Activated CD8-positive, alpha-beta T cell treated with anti-CD3 and anti-CD28 coated beads for 36 hours (primary cell): ENCODE measurements around the gene PUS3. TPM values are rescaled to one million over a fixed set of nuclear protein-coding genes. Genes with fewer than 3 reads are reported as not detected.
"Not testable (repeated sequence)": the region's sequence is repeated elsewhere in the genome, so short reads cannot be mapped to it uniquely, and the experiment has no call there.

ENCODE experiments used
- ATAC-seq: fragments of 200-7000 bp; cut with Tn5 transposase; one replicate; pipeline ENCODE4 v1.10.0; 2021; ENCODE audit warnings: mild to moderate bottlenecking, moderate library complexity
- CTCF ChIA-PET: fragments of 350-600 bp; sonication (Branson Sonifier 250); formaldehyde crosslinking; loops from one replicate; lab custom pipeline; 2021; ENCODE audit warnings: antibody characterized with exemption; lab: Charles Lee
- POLR2A ChIA-PET: fragments of 350-600 bp; sonication (Branson Sonifier 250); formaldehyde crosslinking; loops from one replicate; lab custom pipeline; 2021; ENCODE audit warnings: antibody characterized with exemption; lab: Charles Lee
- DNase-seq: peaks from one replicate; pipeline ENCODE4 v3.0.0-alpha.2; 2020
- H3K27ac Mint-ChIP-seq: one replicate; pipeline ENCODE4 v1.8.0; 2021; ENCODE audit warnings: mild to moderate bottlenecking, mixed read lengths
- H3K27me3 Mint-ChIP-seq: one replicate; pipeline ENCODE4 v1.8.0; 2021; ENCODE audit warnings: mixed read lengths
- H3K36me3 Mint-ChIP-seq: one replicate; pipeline ENCODE4 v1.8.0; 2021; ENCODE audit warnings: low read depth, mixed read lengths
- H3K4me1 Mint-ChIP-seq: one replicate; pipeline ENCODE4 v1.8.0; 2021; ENCODE audit warnings: low read depth, mixed read lengths
- H3K4me3 Mint-ChIP-seq: one replicate; pipeline ENCODE4 v1.8.0; 2021; ENCODE audit warnings: mild to moderate bottlenecking, moderate library complexity, mixed read lengths
- H3K9me3 Mint-ChIP-seq: one replicate; pipeline ENCODE4 v1.8.0; 2021; ENCODE audit warnings: mixed read lengths
- intact Hi-C: fragments of 100-400 bp; cut with micrococcal nuclease; formaldehyde crosslinking; loops from one replicate; pipeline ENCODE4 v1.10.0; 2022
- total RNA-seq, 2 experiments: library from RNA; stranded (reverse); gene quantifications; one replicate each; pipeline ENCODE4 v1.2.3, GENCODE V29; 2021
- TF ChIP-seq, protein P1 (sequence below): fragments of 200-600 bp; IDR thresholded peaks from one replicate; pipeline ENCODE4 v1.8.0; 2022; ENCODE audit warnings: antibody characterized with exemption, mild to moderate bottlenecking

The PUS3 gene
- total RNA-seq, 2 experiments from 2014 or later, result 15.4 to 15.5 TPM

DNA sequence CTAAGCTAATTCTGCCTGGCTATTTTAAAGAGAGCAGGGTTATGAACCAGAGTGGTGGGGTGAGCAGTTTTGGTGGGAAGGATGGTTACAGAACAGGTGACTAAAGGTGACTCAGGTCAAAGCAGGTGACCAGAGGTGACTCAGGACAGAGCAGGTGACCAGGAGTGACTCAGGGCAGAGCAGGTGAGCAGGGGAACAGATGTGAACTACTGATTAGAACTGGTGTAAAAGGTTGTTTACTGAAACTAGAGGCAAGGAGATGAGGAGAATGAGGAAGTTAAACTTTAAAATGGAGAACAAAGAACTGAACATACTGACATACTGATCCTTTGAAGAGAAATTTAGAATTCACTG lies 30.9 kb downstream of the PUS3 start:
- TF ChIP-seq, protein P1, sequence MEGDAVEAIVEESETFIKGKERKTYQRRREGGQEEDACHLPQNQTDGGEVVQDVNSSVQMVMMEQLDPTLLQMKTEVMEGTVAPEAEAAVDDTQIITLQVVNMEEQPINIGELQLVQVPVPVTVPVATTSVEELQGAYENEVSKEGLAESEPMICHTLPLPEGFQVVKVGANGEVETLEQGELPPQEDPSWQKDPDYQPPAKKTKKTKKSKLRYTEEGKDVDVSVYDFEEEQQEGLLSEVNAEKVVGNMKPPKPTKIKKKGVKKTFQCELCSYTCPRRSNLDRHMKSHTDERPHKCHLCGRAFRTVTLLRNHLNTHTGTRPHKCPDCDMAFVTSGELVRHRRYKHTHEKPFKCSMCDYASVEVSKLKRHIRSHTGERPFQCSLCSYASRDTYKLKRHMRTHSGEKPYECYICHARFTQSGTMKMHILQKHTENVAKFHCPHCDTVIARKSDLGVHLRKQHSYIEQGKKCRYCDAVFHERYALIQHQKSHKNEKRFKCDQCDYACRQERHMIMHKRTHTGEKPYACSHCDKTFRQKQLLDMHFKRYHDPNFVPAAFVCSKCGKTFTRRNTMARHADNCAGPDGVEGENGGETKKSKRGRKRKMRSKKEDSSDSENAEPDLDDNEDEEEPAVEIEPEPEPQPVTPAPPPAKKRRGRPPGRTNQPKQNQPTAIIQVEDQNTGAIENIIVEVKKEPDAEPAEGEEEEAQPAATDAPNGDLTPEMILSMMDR, result no peak
- Mint-ChIP-seq H3K4me3 (no peak overlapping the region), H3K27me3 (peaks cover 2% of the 10 kb centered on the region), H3K36me3 (no peaks in the 10 kb centered on the region), H3K9me3 (peaks cover 2% of the 10 kb centered on the region), H3K27ac (no peak overlapping the region), H3K4me1 (no peaks in the 10 kb centered on the region)
- ATAC-seq (no peak), DNase-seq (no peak)
- POLR2A ChIA-PET, result no interaction called here
- intact Hi-C loops, result loop anchor here (10.0 kb wide), 3 partner anchors 147 to 247 kb away; partner anchors contain the start of gene CHEK1
- CTCF ChIA-PET, result no interaction called here

DNA sequence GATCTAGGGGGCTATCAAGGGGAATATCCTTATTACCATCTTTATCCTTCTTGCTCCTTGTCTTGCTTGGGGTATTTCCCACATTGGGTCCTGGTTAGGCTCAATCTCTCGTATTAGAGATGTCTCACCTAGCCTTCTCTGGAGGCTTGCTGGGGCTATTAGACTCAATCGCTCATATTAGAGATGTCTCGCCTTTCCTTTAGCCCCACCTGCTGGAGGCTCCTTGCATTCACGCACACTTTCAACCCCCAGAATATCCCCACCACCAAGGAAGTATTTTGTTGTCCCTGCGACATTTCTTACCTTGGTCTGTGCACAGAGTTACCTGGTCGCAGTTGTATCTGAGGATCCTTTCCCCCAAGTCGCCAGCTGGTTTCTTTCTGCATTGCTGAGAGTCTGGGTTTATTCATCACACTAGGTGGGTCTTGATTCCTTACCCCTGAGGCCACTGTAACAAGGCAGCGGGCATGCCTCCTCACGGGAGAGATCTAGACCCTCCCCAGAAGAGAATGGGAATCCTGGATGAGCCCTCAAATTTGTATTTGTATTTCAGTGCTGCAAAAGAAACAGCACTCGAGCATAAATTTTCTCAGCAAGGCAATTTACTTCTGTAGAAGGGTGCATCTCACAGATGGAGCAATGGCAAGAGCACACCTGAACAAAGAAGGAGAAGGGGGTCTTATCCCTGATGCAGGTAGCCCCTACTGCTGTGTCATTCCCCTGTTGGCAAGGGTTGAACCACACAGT lies 31.4 kb downstream of the PUS3 start:
- intact Hi-C loops, result loop anchor here (10.0 kb wide), 3 partner anchors 147 to 247 kb away; partner anchors contain the start of gene CHEK1
- Mint-ChIP-seq H3K27ac (no peak overlapping the region), H3K4me3 (no peak overlapping the region), H3K4me1 (no peaks in the 10 kb centered on the region), H3K9me3 (peaks cover 2% of the 10 kb centered on the region), H3K36me3 (no peaks in the 10 kb centered on the region), H3K27me3 (peaks cover 2% of the 10 kb centered on the region)
- CTCF ChIA-PET, result interaction anchor here (0.7 to 0.8 kb wide), 3 partner anchors 8 to 468 kb away, joined by 3 read pairs; no protein-coding TSS in a partner anchor
- DNase-seq (peak; percentile 59), ATAC-seq (peak; percentile 49)
- TF ChIP-seq, protein P1, result no peak
- POLR2A ChIA-PET, result no interaction called here

DNA sequence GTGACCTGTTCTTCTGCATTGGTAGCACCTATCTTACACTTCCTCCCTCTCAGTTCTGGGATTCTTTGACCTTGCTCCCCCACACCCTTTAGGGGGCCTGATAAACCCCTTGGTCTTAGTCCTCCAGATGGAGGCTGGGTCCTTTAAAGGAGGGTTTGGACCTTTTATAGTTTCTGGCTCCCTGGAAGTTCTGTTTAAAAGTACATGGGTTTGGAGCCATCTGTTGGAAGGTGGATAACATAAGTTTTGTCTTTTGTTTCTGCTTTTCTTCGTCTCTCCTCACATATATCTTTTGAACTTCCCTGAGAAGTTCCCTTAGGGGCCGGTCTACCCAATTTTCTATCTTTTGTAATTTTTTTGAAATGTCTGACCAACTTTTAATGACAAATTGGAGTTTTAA lies 33.5 kb downstream of the PUS3 start:
- TF ChIP-seq, protein P1, result no peak
- ATAC-seq, result no peak
- Mint-ChIP-seq H3K27ac (no peak overlapping the region), H3K27me3 (peaks cover 6% of the 10 kb centered on the region), H3K36me3 (no peaks in the 10 kb centered on the region), H3K4me3 (no peak overlapping the region), H3K4me1 (no peaks in the 10 kb centered on the region), H3K9me3 (peaks cover 2% of the 10 kb centered on the region)
- intact Hi-C loops, result no loop called here
- CTCF ChIA-PET, result no interaction called here
- POLR2A ChIA-PET, result no interaction called here
- DNase-seq, result no peak

DNA sequence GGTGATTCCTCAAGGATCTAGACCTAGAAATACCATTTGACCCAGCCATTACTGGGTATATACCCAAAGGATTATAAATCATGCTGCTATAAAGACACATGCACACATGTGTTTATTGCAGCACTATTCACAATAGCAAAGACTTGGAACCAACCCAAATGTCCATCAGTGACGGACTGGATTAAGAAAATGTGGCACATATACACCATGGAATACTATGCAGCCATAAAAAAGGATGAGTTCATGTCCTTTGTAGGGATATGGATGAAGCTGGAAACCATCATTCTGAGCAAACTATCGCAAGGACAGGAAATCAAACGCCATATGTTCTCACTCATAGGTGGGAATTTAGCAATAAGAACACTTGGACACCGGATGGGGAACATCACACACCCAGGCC lies 37.7 kb downstream of the PUS3 start:
- not testable (repeated sequence) for H3K27me3 Mint-ChIP-seq

DNA sequence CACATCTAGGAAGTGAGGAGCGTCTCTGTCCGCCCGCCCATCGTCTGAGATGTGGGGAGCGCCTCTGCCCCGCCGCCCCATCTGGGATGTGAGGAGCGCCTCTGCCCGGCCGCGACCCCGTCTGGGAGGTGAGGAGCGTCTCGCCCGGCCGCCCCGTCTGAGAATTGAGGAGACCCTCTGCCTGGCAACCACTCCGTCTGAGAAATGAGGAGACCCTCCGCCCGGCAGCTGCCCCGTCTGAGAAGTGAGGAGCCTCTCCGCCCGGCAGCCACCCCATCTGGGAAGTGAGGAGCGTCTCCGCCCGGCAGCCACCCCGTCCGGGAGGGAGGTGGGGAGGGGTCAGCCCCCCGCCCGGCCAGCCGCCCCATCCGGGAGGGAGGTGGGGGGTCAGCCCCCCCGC lies 40.2 kb downstream of the PUS3 start:
- ATAC-seq, POLR2A ChIA-PET, H3K4me3 Mint-ChIP-seq, H3K36me3 Mint-ChIP-seq, CTCF ChIA-PET, H3K9me3 Mint-ChIP-seq, H3K27ac Mint-ChIP-seq, DNase-seq, intact Hi-C loops, H3K27me3 Mint-ChIP-seq, H3K4me1 Mint-ChIP-seq: not testable (repeated sequence)

More for the DNA sequence above, 37.7 kb downstream of the PUS3 start:
- H3K4me3 Mint-ChIP-seq, intact Hi-C loops, H3K9me3 Mint-ChIP-seq, ATAC-seq, POLR2A ChIA-PET, H3K4me1 Mint-ChIP-seq, H3K27ac Mint-ChIP-seq, H3K36me3 Mint-ChIP-seq, DNase-seq, CTCF ChIA-PET: not testable (repeated sequence)

DNA sequence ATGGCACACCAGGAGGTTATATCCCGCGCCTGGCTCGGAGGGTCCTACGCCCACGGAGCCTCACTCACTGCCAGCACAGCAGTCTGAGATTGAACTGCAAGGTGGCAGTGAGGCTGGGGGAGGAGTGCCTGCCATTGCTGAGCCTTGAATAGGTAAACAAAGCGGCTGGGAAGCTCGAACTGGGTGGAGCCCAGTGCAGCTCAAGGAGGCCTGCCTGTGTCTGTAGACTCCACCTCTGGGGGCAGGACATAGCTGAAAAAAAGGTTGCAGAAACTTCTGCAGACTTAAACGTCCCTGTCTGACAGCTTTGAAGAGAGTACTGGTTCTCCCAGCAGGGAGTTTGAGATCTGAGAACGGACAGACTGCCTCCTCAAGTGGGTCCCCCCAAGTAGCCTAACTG lies 45.3 kb downstream of the PUS3 start:
- POLR2A ChIA-PET, intact Hi-C loops, H3K4me1 Mint-ChIP-seq, ATAC-seq, H3K27ac Mint-ChIP-seq, DNase-seq, CTCF ChIA-PET, H3K9me3 Mint-ChIP-seq, H3K36me3 Mint-ChIP-seq, H3K4me3 Mint-ChIP-seq: not testable (repeated sequence)
- peaks cover 11% of the 10 kb centered on the region for H3K27me3 Mint-ChIP-seq
